ENCODE data around the gene GRK5.
A peak's percentile ranks its signal among the peaks of the same experiment; 100 is the strongest.
"Not testable (repeated sequence)": the region's sequence is repeated elsewhere in the genome, so short reads cannot be mapped to it uniquely, and the experiment has no call there.

The GRK5 gene

DNA sequence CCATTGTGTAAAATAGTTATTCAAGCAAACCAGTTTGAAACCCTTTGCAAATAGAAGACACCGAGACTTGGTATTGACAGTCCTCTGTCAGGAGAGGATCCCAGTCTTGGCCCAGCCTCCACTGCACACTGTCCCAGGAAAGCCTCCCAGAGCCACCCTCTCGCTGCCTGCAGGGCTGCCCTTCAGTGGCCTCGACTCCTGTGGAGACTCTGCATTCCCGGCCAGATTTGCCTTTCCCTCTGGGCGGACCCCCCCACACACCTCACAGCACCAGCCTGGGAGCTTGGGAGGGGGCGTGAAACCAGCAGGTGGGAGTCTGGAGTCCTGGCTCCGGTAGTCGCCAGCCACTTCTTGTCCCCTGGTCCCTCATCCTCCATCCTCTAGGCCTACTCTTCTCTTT is 48.7 kb downstream of the GRK5 start:
- peak overlapping the region; percentile 85 for H3K27ac ChIP-seq
- H3K36me3 ChIP-seq: no peaks in the 10 kb centered on the region
- H3K9me3 ChIP-seq: no peaks in the 10 kb centered on the region
- TF ChIP-seq, protein P1, sequence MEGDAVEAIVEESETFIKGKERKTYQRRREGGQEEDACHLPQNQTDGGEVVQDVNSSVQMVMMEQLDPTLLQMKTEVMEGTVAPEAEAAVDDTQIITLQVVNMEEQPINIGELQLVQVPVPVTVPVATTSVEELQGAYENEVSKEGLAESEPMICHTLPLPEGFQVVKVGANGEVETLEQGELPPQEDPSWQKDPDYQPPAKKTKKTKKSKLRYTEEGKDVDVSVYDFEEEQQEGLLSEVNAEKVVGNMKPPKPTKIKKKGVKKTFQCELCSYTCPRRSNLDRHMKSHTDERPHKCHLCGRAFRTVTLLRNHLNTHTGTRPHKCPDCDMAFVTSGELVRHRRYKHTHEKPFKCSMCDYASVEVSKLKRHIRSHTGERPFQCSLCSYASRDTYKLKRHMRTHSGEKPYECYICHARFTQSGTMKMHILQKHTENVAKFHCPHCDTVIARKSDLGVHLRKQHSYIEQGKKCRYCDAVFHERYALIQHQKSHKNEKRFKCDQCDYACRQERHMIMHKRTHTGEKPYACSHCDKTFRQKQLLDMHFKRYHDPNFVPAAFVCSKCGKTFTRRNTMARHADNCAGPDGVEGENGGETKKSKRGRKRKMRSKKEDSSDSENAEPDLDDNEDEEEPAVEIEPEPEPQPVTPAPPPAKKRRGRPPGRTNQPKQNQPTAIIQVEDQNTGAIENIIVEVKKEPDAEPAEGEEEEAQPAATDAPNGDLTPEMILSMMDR (IDR thresholded peaks at IDR 0.05): no peak
- no peak for DNase-seq
- peaks cover 0 to 57% (median 42%) of the 10 kb centered on the region in 4 donors for H3K4me1 ChIP-seq
- no peak overlapping the region for H3K4me3 ChIP-seq
- H3K27me3 ChIP-seq: no peaks in the 10 kb centered on the region
- intact Hi-C loops (cut with DNase I; ENCODE audit: low total_unique reads): no loop called here

DNA sequence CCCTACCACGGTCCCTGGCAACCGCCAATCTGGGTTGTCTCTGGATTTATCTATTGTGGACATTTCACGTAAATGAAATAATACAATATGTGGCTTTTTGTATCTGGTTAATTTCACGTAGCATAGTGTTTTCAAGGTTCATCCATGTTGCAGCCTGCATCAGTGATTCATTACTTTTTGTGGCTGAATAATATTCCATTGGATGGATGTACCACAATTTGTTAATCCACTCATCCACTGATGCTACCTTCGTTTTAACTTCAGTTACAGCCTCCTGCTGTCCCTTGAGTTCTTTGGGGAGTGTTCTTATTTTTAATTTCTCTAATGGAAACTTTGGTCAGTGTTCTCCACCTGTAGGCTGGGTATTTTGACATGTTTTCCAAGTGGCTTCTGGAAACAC is 49.5 kb downstream of the GRK5 start:
- H3K27ac ChIP-seq: no peak overlapping the region
- H3K27me3 ChIP-seq: no peaks in the 10 kb centered on the region
- no peaks in the 10 kb centered on the region for H3K9me3 ChIP-seq
- intact Hi-C loops (cut with DNase I; ENCODE audit: low total_unique reads): no loop called here
- TF ChIP-seq, protein P1 (IDR thresholded peaks at IDR 0.05): no peak
- DNase-seq: no peak
- peaks cover 0 to 48% (median 35%) of the 10 kb centered on the region in 4 donors for H3K4me1 ChIP-seq
- no peak overlapping the region for H3K4me3 ChIP-seq
- no peaks in the 10 kb centered on the region for H3K36me3 ChIP-seq

DNA sequence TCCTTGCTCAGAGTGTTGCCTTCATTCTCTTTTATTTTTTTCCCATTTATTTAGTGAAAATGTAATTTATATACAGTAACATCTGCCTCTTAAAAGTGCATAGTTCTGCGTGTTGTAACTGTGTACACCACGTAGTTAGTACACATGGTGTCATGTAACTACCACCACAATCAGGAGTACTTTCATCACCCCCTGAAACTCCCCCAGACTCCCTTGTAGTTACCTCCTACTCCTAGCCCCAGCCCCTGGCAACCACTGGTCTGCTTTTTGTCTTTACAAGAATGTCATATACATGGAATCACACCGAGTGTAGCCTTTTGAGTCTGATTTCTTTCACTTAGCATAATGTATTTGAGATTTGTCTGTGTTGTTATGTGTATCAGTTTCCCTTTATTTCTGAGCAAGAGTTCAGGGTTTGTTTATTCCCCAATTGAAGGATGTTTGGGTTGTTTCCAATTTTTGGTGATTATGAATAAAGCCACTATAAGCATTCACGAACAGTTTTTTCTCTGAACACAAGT is 50.6 kb downstream of the GRK5 start:
- H3K9me3 ChIP-seq: no peaks in the 10 kb centered on the region
- no peak overlapping the region for H3K4me3 ChIP-seq
- H3K27ac ChIP-seq: no peak overlapping the region
- intact Hi-C loops (cut with DNase I; ENCODE audit: low total_unique reads): no loop called here
- TF ChIP-seq, protein P1 (IDR thresholded peaks at IDR 0.05): no peak
- no peaks in the 10 kb centered on the region for H3K27me3 ChIP-seq
- peaks cover 0 to 45% (median 24%) of the 10 kb centered on the region in 4 donors for H3K4me1 ChIP-seq
- H3K36me3 ChIP-seq: no peaks in the 10 kb centered on the region
- DNase-seq: no peak

DNA sequence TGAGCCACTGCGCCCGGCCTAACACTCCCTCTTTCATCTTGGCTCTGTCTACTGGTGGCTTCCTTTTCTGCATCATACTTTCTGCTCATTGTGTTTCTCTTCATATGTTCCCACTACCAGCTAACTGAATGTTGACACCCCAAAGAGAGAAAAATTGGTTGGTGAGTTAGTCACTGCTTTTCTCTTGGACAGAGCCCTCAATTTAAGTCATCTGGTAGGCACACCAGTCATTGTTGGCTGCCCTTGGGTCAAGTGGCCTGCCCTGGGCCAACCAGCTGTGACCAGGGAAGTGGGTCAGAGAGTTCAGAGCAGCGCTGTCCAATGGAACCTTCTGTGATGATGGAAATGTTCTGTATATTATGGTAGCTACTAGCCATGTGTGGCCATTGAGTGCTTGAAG is 52.0 kb downstream of the GRK5 start:
- Histone ChIP-seq H3K4me1 (peaks cover 0 to 38% (median 12%) of the 10 kb centered on the region in 4 donors), H3K9me3 (no peaks in the 10 kb centered on the region), H3K4me3 (no peak overlapping the region), H3K36me3 (no peaks in the 10 kb centered on the region), H3K27me3 (no peaks in the 10 kb centered on the region), H3K27ac (no peak overlapping the region)
- intact Hi-C loops (cut with DNase I; ENCODE audit: low total_unique reads): no loop called here
- DNase-seq: peak in 1 of 2 donors; percentile 52
- TF ChIP-seq, protein P1 (IDR thresholded peaks at IDR 0.05): no peak

DNA sequence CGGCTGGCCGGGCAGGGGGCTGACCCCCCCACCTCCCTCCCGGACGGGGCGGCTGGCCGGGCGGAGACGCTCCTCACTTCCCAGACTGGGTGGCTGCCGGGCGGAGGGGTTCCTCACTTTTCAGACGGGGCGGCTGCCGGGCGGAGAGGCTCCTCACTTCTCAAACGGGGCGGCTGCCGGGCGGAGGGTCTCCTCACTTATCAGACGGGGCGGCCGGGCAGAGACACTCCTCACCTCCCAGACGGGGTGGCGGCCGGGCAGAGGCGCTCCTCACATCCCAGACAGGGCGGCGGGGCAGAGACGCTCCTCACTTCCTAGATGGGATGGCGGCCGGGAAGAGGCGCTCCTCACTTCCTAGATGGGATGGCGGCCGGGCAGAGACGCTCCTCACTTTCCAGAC is 53.6 kb downstream of the GRK5 start:
- DNase-seq; H3K4me3 ChIP-seq; H3K27ac ChIP-seq; H3K27me3 ChIP-seq; intact Hi-C loops (cut with DNase I; ENCODE audit: low total_unique reads); H3K36me3 ChIP-seq; H3K9me3 ChIP-seq: not testable (repeated sequence)
- peaks cover 0 to 26% (median 5%) of the 10 kb centered on the region in 4 donors for H3K4me1 ChIP-seq

DNA sequence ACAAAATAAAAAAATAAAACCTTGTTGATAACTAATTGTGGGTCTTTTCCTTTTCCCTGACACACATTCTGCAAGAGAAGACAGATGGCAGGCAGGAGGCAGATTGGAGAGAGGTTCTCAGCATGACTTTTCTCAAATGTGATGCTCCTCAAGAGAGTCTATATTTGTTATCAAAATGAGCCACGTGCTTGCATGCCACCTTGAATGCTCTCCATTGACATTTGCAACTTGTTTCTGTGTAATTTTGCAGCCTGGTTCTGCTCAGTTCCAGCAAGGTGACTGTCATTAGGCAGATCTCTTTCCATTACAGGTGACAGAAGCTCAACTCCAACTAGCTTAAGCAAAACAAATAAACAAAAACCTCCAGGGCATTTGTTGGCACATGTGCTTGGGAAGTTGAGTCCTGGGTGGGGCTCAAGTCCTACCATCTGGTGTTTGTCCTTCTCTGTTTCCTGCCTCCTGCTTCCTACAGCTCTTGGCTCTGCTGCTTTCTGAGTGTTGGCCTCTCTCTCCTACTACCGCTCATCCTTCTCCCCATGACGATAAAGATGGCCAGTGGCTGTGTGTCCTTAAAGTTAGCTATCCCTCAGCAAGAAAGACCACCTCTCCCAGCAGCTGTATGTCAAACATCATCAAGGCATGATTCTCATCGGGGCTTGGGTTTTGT is 56.7 kb downstream of the GRK5 start:
- TF ChIP-seq, protein P1 (IDR thresholded peaks at IDR 0.05): no peak
- Histone ChIP-seq H3K9me3 (no peaks in the 10 kb centered on the region), H3K4me3 (no peak overlapping the region), H3K4me1 (peaks cover 0 to 18% (median 5%) of the 10 kb centered on the region in 4 donors), H3K36me3 (peaks cover 0 to 6% (median 0%) of the 10 kb centered on the region in 3 donors), H3K27me3 (no peaks in the 10 kb centered on the region), H3K27ac (no peak overlapping the region)
- intact Hi-C loops (cut with DNase I; ENCODE audit: low total_unique reads): no loop called here
- peak in 1 of 2 donors; percentile 5 for DNase-seq

All from tibial artery (tissue), 4 donors.